IPS DF 6.9 (cell line): ENCODE results near the gene PGF.

Source experiments
- DNase-seq: peaks from one replicate; pipeline ENCODE4 v3.0.0-alpha.2; 2013; ENCODE audit warnings: low read depth, low spot score
- H3K27ac ChIP-seq: one replicate; pipeline ENCODE4 v1.5.1; 2013; ENCODE audit warnings: low read length, control low read depth
- H3K27me3 ChIP-seq: 2 replicates; pipeline ENCODE4 v1.6.1; 2013; ENCODE audit warnings: mild to moderate bottlenecking, low read length; ENCODE audit not compliant: control insufficient read depth, insufficient read depth
- H3K36me3 ChIP-seq: 2 replicates; pipeline ENCODE4 v1.6.1; 2013; ENCODE audit warnings: low read length; ENCODE audit not compliant: control insufficient read depth, insufficient read depth
- H3K4me1 ChIP-seq: 2 replicates; pipeline ENCODE4 v1.6.1; 2013; ENCODE audit warnings: low read length; ENCODE audit not compliant: control insufficient read depth, insufficient read depth
- H3K4me3 ChIP-seq: 2 replicates; pipeline ENCODE4 v1.5.1; 2013; ENCODE audit warnings: mild to moderate bottlenecking, low read length
- H3K9me3 ChIP-seq: 2 replicates; pipeline ENCODE4 v1.6.1; 2013; ENCODE audit warnings: low read length, inconsistent platforms; ENCODE audit not compliant: control insufficient read depth, insufficient read depth
- WGBS: extraction: QIAGEN DNeasy Blood & Tissue Kit; methylation state at CpG from one replicate; pipeline ENCODE4 v1.1.7; 2013; ENCODE audit warnings: mixed read lengths, missing lambda C conversion rate; ENCODE audit not compliant: insufficient read length, insufficient coverage; 5-methylcytosine and 5-hydroxymethylcytosine counted together

The PGF gene

DNA sequence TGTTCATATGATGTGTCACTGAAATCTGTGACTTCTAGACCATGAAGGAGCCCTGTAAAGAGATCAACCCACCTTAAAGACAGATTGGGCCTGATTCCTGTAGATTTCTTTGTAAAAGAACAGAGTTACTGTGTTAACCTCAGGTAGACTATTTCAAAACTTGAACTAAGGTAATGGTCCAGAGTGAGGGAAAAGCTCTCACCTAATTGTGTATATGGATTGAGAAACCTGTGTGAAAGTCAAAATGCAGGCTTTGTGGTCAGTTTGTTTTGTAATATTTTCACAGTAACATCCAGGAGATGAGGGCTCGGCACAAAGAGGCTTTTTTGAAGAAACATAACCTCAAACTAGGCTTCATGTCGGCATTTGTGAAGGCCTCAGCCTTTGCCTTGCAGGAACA, 57.3 kb downstream of the PGF start:
- DNase-seq, result no peak
- Histone ChIP-seq H3K27me3 (no peaks in the 10 kb centered on the region), H3K27ac (no peak overlapping the region), H3K36me3 (peaks cover 65% of the 10 kb centered on the region), H3K9me3 (no peaks in the 10 kb centered on the region), H3K4me1 (no peaks in the 10 kb centered on the region), H3K4me3 (no peak overlapping the region)
- WGBS, result no CpG with 5 or more reads among the region's 2 CpGs

DNA sequence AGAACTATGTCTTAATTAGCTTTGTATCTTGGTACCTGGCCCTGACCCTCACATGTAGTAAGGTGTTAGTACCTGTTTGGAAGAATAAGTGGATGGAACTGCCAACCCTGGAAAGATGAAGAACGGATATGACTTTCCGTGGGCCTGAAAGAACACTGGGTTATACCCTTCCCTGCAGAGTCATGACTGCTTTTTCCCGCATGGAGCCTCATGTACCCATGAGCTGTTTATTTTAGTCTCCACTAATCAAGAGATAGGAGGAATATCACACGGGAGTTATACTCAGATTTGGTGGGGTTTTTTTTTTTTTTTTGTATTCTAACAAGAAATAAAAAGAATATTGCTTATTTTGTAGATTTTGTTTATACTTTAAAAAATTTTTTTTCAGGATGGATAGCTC, 57.8 kb downstream of the PGF start:
- H3K4me1 ChIP-seq, result no peaks in the 10 kb centered on the region
- no CpG with 5 or more reads among the region's 4 CpGs for WGBS
- H3K36me3 ChIP-seq, result peaks cover 65% of the 10 kb centered on the region
- no peak overlapping the region for H3K27ac ChIP-seq
- no peaks in the 10 kb centered on the region for H3K9me3 ChIP-seq
- DNase-seq, result no peak
- H3K4me3 ChIP-seq, result no peak overlapping the region
- no peaks in the 10 kb centered on the region for H3K27me3 ChIP-seq

DNA sequence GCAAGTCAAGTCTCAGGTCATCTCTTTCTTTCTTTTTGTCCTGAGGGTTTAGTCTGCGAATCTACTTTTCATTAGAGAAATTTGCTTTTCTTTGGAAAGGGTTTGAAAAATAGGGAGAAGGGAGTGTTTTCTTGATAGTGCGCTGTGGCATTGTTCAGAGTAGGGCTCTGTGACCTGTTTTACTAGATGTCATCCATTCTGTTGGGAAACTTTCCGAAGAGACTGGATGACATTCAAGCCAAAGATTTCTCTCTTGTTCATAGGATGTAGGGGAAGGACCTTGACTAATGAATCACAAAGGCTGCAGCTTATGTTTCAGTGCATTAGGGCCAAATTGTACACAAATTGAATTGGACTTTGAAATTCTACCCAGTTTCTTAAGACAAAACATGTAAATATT, 59.0 kb downstream of the PGF start:
- Histone ChIP-seq H3K9me3 (no peaks in the 10 kb centered on the region), H3K36me3 (peaks cover 63% of the 10 kb centered on the region), H3K4me1 (no peaks in the 10 kb centered on the region), H3K27me3 (no peaks in the 10 kb centered on the region), H3K4me3 (no peak overlapping the region), H3K27ac (no peak overlapping the region)
- no peak for DNase-seq
- no CpG with 5 or more reads among the region's 3 CpGs for WGBS

DNA sequence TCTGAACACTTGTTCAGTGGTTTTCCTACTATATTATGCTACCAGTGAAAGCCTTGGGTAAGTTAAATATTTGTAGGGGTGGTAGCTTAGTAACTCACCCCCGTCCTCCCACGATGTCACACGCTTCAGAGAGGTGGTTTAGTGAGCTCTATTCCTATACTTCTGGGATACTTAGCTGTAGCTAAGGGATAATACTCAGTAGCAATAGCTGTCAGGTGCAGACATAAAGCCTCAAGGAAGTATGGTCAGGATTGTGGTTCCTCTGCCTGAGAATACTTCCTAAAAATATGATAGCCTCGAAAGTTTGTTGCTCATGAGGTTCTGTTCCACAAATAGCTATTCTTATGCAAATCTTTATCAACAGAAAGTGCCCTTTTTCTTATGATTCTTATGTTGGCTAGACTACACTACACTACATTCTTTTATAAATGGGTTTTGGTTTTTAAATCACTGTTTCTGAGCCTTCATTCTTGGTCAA, 61.7 kb downstream of the PGF start:
- H3K9me3 ChIP-seq, result no peaks in the 10 kb centered on the region
- no CpG with 5 or more reads among the region's 4 CpGs for WGBS
- H3K4me1 ChIP-seq, result no peaks in the 10 kb centered on the region; the same call in 1 of the 2 replicates
- no peak overlapping the region for H3K4me3 ChIP-seq
- H3K27ac ChIP-seq, result no peak overlapping the region
- H3K27me3 ChIP-seq, result no peaks in the 10 kb centered on the region
- peaks cover 51% of the 10 kb centered on the region for H3K36me3 ChIP-seq
- DNase-seq, result no peak

DNA sequence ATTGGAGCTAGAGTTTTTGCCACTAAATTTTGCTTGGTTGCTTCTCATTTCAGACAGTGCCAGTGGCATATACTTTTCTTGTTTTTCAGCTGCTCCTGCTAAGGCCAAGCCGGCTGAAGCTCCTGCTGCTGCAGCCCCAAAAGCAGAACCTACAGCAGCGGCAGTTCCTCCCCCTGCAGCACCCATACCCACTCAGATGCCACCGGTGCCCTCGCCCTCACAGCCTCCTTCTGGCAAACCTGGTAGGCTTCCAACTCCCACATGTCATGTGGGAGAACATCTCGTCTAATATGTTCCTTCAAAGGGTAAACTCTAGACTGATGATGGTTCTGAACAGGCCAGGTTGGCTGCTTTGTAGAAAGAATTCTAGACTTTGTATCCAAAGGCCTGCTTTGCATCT, 62.7 kb downstream of the PGF start:
- Histone ChIP-seq H3K4me1 (no peaks in the 10 kb centered on the region; the same call in 1 of the 2 replicates), H3K9me3 (no peaks in the 10 kb centered on the region), H3K4me3 (no peak overlapping the region), H3K27ac (no peak overlapping the region), H3K36me3 (peaks cover 44% of the 10 kb centered on the region), H3K27me3 (no peaks in the 10 kb centered on the region)
- WGBS, result no CpG with 5 or more reads among the region's 5 CpGs
- no peak for DNase-seq

DNA sequence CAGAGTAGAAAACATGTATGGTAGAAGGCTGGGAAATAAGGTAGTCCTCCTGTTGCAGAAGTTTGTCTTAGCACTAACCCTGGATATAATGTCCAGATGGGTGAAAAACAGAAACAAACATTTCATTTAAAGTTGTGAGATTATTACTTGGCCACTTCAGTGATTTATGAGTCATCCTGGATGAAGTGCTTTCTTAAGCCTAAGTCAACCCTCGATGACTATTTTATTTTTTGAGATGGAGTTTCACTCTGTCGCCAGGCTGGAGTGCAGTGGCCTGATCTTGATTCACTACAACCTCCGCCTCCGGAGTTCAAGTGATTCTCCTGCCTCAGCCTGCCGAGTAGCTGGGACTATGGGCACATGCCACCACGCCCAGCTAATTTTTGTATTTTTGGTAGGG, 63.5 kb downstream of the PGF start:
- H3K27ac ChIP-seq, result no peak overlapping the region
- WGBS, result no CpG with 5 or more reads among the region's 6 CpGs
- peaks cover 41% of the 10 kb centered on the region for H3K36me3 ChIP-seq
- no peaks in the 10 kb centered on the region for H3K9me3 ChIP-seq
- H3K4me3 ChIP-seq, result no peak overlapping the region
- H3K4me1 ChIP-seq, result no peaks in the 10 kb centered on the region; the same call in 1 of the 2 replicates
- no peak for DNase-seq
- H3K27me3 ChIP-seq, result no peaks in the 10 kb centered on the region
